WTC11 (cell line): ENCODE data around the gene EVC2. TPM values are rescaled to one million over a fixed set of nuclear protein-coding genes. Genes with fewer than 3 reads are reported as not detected.

Experiments used
- ATAC-seq: fragments of 200-7000 bp; cut with Tn5 transposase; 2 replicates; pipeline ENCODE4 v1.10.0; 2021; ENCODE audit warnings: mild to moderate bottlenecking, moderate library complexity
- CTCF ChIA-PET: fragments of 300-600 bp; sonication (Branson Sonifier 250); formaldehyde crosslinking; loops from one replicate; lab custom pipeline; 2021; ENCODE audit warnings: antibody characterized with exemption; lab: Charles Lee
- POLR2A ChIA-PET: fragments of 350-600 bp; sonication (Branson Sonifier 250); formaldehyde crosslinking; loops from one replicate; lab custom pipeline; 2021; ENCODE audit warnings: antibody characterized with exemption; lab: Charles Lee
- DNase-seq: peaks from one replicate; pipeline ENCODE4 v3.0.0; 2021; ENCODE audit warnings: low spot score
- H3K27ac Mint-ChIP-seq: 2 replicates; pipeline ENCODE4 v1.8.0; 2021; ENCODE audit warnings: mixed read lengths
- H3K27me3 Mint-ChIP-seq: 2 replicates; pipeline ENCODE4 v1.8.0; 2021; ENCODE audit warnings: low read depth, mild to moderate bottlenecking, moderate library complexity, mixed read lengths
- H3K36me3 Mint-ChIP-seq: 2 replicates; pipeline ENCODE4 v1.8.0; 2021; ENCODE audit warnings: mixed read lengths
- H3K4me1 Mint-ChIP-seq: 2 replicates; pipeline ENCODE4 v1.8.0; 2022; ENCODE audit warnings: mixed read lengths
- H3K4me3 Mint-ChIP-seq: 2 replicates; pipeline ENCODE4 v1.8.0; 2021; ENCODE audit warnings: mild to moderate bottlenecking, moderate library complexity, mixed read lengths
- H3K9me3 Mint-ChIP-seq: 2 replicates; pipeline ENCODE4 v1.8.0; 2021; ENCODE audit warnings: mixed read lengths
- ATF1 ChIP-seq: sonication (generic); formaldehyde crosslinking; IDR thresholded peaks from 2 replicates; pipeline ENCODE4 v1.8.1; 2023; ENCODE audit warnings: mild to moderate bottlenecking, moderate library complexity, missing genetic modification reagents
- JAZF1 ChIP-seq: fragments of 250-450 bp; sonication (Bioruptor Pico); IDR thresholded peaks from 2 replicates; pipeline ENCODE4 v1.9.0; 2021; ENCODE audit warnings: moderate library complexity, mild to moderate bottlenecking, inconsistent platforms
- MXD4 ChIP-seq: fragments of 250-450 bp; sonication (Bioruptor Pico); IDR thresholded peaks from 2 replicates; pipeline ENCODE4 v1.8.0; 2021; ENCODE audit warnings: mild to moderate bottlenecking, moderate library complexity, borderline replicate concordance
- NFATC4 ChIP-seq: fragments of 250-450 bp; sonication (Bioruptor Pico); IDR thresholded peaks from 2 replicates; pipeline ENCODE4 v1.9.0; 2021; ENCODE audit warnings: mild to moderate bottlenecking
- NFYB ChIP-seq: sonication (generic); formaldehyde crosslinking; conservative IDR thresholded peaks from 2 replicates; pipeline ENCODE4 v1.8.0; 2022; ENCODE audit warnings: low read depth, missing genetic modification reagents
- NR1H2 ChIP-seq: sonication (generic); formaldehyde crosslinking; IDR thresholded peaks from 2 replicates; pipeline ENCODE4 v1.9.0; 2021; ENCODE audit warnings: mild to moderate bottlenecking, moderate library complexity, missing genetic modification reagents
- NR3C1 ChIP-seq: sonication (generic); formaldehyde crosslinking; conservative IDR thresholded peaks from 2 replicates; pipeline ENCODE4 v1.8.1; 2023; ENCODE audit warnings: low read depth, mild to moderate bottlenecking, missing genetic modification reagents
- ZBTB21 ChIP-seq: sonication (generic); formaldehyde crosslinking; IDR thresholded peaks from 2 replicates; pipeline ENCODE4 v1.8.1; 2023; ENCODE audit warnings: mild to moderate bottlenecking, missing genetic modification reagents, borderline replicate concordance
- ZNF121 ChIP-seq: sonication (generic); formaldehyde crosslinking; IDR thresholded peaks from 2 replicates; pipeline ENCODE4 v1.8.0; 2023; ENCODE audit warnings: missing genetic modification reagents
- ZNF317 ChIP-seq: sonication (generic); formaldehyde crosslinking; IDR thresholded peaks from 2 replicates; pipeline ENCODE4 v1.8.1; 2023; ENCODE audit warnings: low read depth, mild to moderate bottlenecking, moderate library complexity, missing genetic modification reagents, borderline replicate concordance
- ZNF425 ChIP-seq: fragments of 250-450 bp; sonication (Bioruptor Pico); conservative IDR thresholded peaks from 2 replicates; pipeline ENCODE4 v1.9.0; 2021; ENCODE audit warnings: mild to moderate bottlenecking
- total RNA-seq: library from RNA; stranded (reverse); gene quantifications from 3 replicates; pipeline ENCODE4 v1.2.3, GENCODE V29; 2021
- TF ChIP-seq, protein P1 (sequence below): sonication (generic); formaldehyde crosslinking; IDR thresholded peaks from 2 replicates; pipeline ENCODE4 v1.8.0; 2023; ENCODE audit warnings: missing genetic modification reagents
- TF ChIP-seq, protein P2 (sequence below): sonication (generic); formaldehyde crosslinking; IDR thresholded peaks from 2 replicates; pipeline ENCODE4 v1.8.1; 2023; ENCODE audit warnings: mild to moderate bottlenecking, missing genetic modification reagents
- TF ChIP-seq, protein P3 (sequence below): fragments of 250-450 bp; sonication (Bioruptor Pico); IDR thresholded peaks from 2 replicates; pipeline ENCODE4 v1.9.0; 2021; ENCODE audit warnings: moderate library complexity, mild to moderate bottlenecking, inconsistent platforms, borderline replicate concordance
- TF ChIP-seq, protein P4 (sequence below): sonication (generic); formaldehyde crosslinking; conservative IDR thresholded peaks from 2 replicates; pipeline ENCODE4 v1.8.1; 2023; ENCODE audit warnings: mild to moderate bottlenecking, low read depth, missing genetic modification reagents, moderate library complexity
- TF ChIP-seq, protein P5 (sequence below): sonication (generic); formaldehyde crosslinking; IDR thresholded peaks from 2 replicates; pipeline ENCODE4 v1.8.0; 2022; ENCODE audit warnings: missing genetic modification reagents
- TF ChIP-seq, protein P6 (sequence below): sonication (generic); formaldehyde crosslinking; IDR thresholded peaks from 2 replicates; pipeline ENCODE4 v1.8.0; 2022; ENCODE audit warnings: mild to moderate bottlenecking, missing genetic modification reagents

The EVC2 gene
- total RNA-seq, 1 experiment from 2014 or later: 4.8 TPM

GRCh38 chr4:5732158-5732557 is 23.8 kb upstream of the EVC2 start (continued):
- no peak for TF ChIP-seq ZBTB21 (CRISPR knock-in tag)
- TF ChIP-seq ZNF317 (CRISPR knock-in tag): no peak
- TF ChIP-seq JAZF1: no peak
- TF ChIP-seq, protein P1, sequence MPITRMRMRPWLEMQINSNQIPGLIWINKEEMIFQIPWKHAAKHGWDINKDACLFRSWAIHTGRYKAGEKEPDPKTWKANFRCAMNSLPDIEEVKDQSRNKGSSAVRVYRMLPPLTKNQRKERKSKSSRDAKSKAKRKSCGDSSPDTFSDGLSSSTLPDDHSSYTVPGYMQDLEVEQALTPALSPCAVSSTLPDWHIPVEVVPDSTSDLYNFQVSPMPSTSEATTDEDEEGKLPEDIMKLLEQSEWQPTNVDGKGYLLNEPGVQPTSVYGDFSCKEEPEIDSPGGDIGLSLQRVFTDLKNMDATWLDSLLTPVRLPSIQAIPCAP (CRISPR knock-in tag): no peak
- TF ChIP-seq, protein P2, sequence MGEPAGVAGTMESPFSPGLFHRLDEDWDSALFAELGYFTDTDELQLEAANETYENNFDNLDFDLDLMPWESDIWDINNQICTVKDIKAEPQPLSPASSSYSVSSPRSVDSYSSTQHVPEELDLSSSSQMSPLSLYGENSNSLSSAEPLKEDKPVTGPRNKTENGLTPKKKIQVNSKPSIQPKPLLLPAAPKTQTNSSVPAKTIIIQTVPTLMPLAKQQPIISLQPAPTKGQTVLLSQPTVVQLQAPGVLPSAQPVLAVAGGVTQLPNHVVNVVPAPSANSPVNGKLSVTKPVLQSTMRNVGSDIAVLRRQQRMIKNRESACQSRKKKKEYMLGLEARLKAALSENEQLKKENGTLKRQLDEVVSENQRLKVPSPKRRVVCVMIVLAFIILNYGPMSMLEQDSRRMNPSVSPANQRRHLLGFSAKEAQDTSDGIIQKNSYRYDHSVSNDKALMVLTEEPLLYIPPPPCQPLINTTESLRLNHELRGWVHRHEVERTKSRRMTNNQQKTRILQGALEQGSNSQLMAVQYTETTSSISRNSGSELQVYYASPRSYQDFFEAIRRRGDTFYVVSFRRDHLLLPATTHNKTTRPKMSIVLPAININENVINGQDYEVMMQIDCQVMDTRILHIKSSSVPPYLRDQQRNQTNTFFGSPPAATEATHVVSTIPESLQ: no peak

DNA sequence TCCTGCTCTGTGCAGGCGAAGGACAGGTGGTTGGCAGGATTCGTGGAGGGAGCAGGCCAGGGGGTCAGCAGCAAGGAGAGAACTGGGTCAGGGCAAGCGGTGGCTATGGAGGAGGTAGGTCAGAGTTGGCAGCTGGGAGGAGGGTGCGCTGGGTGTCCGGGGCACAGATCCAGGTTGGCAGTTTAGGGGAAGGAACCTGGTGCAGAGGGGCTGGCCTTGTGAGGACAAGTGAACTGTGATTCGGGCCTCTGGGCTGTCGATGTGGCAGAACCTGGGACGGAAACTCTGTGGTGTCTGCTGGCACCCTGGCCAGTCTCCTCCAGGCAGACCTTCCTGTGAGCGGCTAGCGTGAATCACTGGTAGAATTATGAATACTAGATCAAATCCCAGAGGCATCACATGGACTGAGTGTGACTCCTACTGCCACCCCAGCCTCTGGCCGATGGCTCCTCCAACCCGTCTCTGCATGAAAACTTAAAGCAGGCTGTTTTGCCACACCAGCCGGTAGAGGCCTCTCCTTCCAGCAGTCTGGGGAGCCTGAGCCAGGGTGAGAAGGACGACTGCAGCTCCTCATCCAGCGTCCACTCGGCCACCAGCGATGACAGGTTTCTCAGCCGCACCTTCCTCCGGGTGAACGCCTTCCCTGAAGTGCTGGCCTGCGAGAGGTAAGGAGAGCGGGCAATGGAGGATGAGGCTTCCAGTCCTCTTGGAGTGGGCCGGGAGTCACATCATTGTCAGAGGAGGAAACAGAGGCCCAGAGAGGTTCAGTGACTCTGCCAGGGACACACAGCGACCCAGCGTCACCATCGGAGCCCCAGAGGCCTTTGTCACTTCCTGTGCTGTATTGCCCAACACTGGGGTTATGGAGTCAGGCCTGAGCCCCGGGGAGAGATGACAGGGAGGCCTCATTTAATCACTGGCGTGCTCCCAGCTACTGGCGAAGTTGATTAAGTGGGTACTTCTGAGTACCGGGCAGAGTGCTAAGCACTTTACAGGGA is 22.9 kb upstream of the EVC2 start:
- no peak for DNase-seq
- ChIA-PET CTCF (no interaction called here), POLR2A (no interaction called here)
- peaks cover 14% of the 10 kb centered on the region for H3K4me1 Mint-ChIP-seq
- no peaks in the 10 kb centered on the region for H3K27me3 Mint-ChIP-seq
- peak overlapping the region; percentile 29 for H3K27ac Mint-ChIP-seq
- no peaks in the 10 kb centered on the region for H3K9me3 Mint-ChIP-seq
- peaks cover 29% of the 10 kb centered on the region for H3K36me3 Mint-ChIP-seq
- H3K4me3 Mint-ChIP-seq: no peak overlapping the region
- ATAC-seq: no peak
- TF ChIP-seq MXD4 (CRISPR knock-in tag): no peak
- TF ChIP-seq, protein P3, sequence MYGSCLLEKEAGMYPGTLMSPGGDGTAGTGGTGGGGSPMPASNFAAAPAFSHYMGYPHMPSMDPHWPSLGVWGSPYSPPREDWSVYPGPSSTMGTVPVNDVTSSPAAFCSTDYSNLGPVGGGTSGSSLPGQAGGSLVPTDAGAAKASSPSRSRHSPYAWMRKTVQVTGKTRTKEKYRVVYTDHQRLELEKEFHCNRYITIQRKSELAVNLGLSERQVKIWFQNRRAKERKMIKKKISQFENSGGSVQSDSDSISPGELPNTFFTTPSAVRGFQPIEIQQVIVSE (CRISPR knock-in tag): no peak
- no peak for TF ChIP-seq NFATC4 (CRISPR knock-in tag)
- TF ChIP-seq, protein P4, sequence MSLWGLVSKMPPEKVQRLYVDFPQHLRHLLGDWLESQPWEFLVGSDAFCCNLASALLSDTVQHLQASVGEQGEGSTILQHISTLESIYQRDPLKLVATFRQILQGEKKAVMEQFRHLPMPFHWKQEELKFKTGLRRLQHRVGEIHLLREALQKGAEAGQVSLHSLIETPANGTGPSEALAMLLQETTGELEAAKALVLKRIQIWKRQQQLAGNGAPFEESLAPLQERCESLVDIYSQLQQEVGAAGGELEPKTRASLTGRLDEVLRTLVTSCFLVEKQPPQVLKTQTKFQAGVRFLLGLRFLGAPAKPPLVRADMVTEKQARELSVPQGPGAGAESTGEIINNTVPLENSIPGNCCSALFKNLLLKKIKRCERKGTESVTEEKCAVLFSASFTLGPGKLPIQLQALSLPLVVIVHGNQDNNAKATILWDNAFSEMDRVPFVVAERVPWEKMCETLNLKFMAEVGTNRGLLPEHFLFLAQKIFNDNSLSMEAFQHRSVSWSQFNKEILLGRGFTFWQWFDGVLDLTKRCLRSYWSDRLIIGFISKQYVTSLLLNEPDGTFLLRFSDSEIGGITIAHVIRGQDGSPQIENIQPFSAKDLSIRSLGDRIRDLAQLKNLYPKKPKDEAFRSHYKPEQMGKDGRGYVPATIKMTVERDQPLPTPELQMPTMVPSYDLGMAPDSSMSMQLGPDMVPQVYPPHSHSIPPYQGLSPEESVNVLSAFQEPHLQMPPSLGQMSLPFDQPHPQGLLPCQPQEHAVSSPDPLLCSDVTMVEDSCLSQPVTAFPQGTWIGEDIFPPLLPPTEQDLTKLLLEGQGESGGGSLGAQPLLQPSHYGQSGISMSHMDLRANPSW: no peak
- TF ChIP-seq, protein P1 (CRISPR knock-in tag): no peak
- no peak for TF ChIP-seq ATF1
- TF ChIP-seq NFYB: no peak
- TF ChIP-seq, protein P5, sequence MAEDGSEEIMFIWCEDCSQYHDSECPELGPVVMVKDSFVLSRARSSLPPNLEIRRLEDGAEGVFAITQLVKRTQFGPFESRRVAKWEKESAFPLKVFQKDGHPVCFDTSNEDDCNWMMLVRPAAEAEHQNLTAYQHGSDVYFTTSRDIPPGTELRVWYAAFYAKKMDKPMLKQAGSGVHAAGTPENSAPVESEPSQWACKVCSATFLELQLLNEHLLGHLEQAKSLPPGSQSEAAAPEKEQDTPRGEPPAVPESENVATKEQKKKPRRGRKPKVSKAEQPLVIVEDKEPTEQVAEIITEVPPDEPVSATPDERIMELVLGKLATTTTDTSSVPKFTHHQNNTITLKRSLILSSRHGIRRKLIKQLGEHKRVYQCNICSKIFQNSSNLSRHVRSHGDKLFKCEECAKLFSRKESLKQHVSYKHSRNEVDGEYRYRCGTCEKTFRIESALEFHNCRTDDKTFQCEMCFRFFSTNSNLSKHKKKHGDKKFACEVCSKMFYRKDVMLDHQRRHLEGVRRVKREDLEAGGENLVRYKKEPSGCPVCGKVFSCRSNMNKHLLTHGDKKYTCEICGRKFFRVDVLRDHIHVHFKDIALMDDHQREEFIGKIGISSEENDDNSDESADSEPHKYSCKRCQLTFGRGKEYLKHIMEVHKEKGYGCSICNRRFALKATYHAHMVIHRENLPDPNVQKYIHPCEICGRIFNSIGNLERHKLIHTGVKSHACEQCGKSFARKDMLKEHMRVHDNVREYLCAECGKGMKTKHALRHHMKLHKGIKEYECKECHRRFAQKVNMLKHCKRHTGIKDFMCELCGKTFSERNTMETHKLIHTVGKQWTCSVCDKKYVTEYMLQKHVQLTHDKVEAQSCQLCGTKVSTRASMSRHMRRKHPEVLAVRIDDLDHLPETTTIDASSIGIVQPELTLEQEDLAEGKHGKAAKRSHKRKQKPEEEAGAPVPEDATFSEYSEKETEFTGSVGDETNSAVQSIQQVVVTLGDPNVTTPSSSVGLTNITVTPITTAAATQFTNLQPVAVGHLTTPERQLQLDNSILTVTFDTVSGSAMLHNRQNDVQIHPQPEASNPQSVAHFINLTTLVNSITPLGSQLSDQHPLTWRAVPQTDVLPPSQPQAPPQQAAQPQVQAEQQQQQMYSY (CRISPR knock-in tag): no peak
- TF ChIP-seq, protein P2: no peak
- TF ChIP-seq NR1H2 (CRISPR knock-in tag): no peak
- no peak for TF ChIP-seq ZNF425
- TF ChIP-seq, protein P6, sequence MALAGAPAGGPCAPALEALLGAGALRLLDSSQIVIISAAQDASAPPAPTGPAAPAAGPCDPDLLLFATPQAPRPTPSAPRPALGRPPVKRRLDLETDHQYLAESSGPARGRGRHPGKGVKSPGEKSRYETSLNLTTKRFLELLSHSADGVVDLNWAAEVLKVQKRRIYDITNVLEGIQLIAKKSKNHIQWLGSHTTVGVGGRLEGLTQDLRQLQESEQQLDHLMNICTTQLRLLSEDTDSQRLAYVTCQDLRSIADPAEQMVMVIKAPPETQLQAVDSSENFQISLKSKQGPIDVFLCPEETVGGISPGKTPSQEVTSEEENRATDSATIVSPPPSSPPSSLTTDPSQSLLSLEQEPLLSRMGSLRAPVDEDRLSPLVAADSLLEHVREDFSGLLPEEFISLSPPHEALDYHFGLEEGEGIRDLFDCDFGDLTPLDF (CRISPR knock-in tag): no peak
- no peak for TF ChIP-seq NR3C1
- no peak for TF ChIP-seq ZNF121 (CRISPR knock-in tag)
